CD4-positive, alpha-beta T cell treated with Interleukin-6 at 100 ng/mL for 8 hours (primary cell): Measurements from ENCODE around the gene PITPNM3.
A peak's percentile ranks its signal among the peaks of the same experiment; 100 is the strongest.
"Not testable (repeated sequence)": the region's sequence is repeated elsewhere in the genome, so short reads cannot be mapped to it uniquely, and the experiment has no call there.

Source experiments
- DNase-seq: peaks from one replicate; pipeline ENCODE4 v3.0.0-alpha.2; 2020; ENCODE audit warnings: mixed read lengths, low spot score

The PITPNM3 gene

DNA sequence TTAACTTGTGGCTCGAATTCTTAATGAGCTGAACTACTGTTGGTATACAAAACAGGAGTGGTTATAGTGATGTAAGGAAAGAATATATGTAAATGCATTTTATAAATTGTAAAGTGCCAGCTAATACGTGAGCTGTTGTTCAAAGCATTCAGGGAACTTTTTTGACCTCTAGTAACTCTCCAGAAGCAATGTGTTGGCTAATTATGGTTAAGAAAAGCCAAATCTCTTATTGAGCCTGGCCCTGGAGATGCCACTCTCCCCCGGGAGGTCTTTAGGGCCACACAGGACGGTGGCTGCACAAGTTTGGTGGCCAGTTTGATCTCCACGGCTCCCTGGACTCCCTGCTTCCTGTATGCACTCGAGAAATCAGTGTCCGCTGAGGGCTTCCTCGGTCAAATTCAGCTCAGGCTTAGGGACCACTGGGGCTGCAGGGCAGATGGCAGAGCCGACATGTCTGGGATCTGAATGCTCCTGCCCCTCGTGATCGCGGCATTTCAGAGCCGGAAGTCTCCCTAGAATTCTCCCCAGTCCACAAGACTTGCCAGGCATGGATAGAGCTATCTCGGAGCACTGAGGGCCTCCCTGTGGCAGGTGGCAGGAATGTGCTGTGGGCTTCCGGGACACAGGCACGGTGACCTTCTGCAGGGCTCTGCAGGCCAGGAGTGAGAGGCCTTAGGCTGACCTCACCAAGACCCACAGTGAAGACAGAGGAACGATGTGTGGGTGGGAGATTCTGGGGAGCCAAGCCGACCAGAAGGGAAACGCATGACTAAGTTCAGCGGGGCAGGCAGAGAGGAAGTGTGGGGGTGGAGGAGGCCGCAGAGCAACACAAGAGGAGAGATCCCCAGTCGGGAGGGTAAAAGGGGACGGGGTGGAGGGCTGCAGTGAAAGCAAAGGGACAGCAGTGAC lies 18.6 kb upstream of the PITPNM3 start:
- DNase-seq = peak; percentile 6

DNA sequence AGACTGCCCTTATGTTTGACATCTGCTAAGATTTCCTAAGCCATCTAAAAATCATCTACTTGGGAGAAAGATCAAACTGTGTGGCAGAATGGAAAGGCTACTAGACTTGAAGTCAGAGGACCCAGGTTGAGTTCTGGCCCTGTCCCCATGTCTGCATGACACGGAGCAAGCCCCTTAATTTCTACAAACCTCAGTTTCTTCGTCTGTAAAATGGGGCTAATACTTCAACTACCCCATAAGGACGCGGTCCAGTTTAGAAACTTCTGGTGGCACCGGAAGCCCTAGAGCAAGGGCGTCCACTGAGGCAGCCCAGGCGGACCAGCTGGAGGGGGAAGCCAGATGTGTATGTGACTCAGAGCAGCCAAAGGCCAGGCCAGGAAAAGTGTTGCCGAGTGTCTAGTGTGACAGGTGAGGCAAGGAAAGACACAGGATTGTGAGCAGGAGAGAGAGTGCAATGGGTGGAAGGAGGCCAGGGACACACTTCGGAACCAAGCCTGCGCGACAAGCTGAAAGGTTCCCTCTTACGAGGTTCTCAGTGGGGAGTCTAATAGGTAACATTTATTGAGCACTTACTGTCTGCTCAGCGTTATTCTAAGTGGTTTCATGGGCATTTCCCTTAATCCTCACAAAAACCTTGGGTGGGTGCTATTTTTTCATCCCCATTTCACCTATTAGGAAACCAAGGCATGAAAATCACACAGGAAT lies 17.8 kb upstream of the PITPNM3 start:
- DNase-seq = no peak

DNA sequence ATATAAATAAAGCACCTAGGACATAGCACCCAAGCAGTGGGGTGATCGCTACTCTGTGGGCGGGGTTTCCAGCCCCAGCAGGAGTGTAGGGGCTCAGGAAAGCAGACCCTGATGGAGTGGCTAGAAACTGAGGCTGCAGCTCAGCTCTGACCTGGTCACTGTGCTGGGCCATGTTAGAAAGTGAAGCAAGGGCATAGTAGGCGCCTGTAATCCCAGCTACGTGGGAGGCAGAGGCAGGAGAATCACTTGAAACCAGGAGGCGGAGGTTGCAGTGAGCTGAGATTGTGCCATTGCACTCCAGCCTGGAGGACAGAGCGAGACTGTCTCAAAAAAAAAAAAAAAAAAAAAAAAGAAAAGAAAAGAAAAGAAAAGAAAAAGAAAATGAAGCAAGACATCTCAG lies 17.1 kb upstream of the PITPNM3 start:
- not testable (repeated sequence) for DNase-seq

DNA sequence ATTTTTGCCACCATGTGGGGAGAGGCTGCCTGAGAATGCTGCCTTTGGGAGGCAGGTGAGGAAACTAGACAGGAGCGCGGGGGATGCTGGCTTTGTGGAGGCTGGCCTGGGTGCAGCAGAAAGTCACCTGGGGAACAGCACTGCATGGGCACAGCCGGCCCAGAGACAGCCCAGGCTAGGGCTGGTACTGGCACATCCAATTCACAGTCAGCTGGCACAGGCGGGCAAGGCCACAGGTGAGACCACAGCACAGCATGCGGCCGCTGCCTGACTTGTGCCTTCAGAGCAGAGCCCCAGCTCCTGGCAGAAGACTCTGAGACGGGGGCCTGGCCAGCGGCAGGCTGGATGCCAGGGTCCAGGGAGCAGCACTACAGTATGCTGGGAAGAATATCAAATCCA lies 16.6 kb upstream of the PITPNM3 start:
- DNase-seq = no peak

DNA sequence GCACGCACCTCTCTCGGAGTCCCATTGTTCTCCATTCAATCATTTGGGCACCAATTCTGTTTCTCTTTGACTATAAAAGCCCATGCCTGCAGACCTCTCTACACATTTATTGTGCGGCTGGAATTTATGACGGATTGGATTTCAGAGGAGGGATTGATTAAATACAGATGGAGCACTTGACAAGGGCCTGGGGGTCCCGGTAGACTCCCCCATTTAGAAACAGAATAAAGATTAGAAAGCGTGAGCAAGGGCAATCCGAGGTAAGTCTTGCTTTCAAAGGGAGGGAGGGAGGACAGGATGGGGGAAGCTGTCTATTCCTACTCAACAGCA lies 15.1 kb upstream of the PITPNM3 start:
- no peak for DNase-seq

DNA sequence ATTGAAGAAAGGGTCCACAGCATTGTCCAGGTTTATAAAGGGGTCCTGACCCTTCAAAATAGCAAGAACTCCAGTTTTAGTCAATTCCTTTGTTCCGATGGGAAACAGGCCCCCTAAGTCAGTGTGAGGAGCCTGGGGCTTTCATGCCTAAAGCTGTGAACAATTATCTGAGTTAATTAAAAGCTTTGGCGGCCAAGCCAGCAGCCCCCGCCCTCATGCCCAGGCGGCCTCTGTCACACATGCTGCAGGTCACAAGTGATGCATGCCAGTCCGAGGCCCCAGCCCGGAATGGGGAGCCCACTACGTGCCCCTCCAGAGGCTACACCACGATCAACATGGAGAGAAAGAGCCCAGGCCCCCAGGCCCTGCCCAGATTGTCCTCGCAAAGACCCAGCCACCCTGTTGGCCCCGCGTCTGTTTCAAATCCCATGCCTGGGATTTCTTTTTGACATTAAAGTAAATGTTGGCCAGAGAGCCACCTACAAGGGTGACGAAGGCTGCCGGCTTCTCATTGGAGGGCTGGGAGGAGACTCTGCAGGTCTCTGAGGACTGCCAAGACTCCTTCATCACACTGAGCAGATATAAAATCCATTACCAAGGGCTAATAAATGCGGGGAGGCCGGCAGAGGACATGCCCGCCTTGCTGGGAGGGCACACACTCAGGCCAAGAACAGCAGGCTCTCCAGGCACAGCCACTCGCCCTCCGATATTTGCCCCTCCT lies 14.5 kb upstream of the PITPNM3 start:
- no peak for DNase-seq

DNA sequence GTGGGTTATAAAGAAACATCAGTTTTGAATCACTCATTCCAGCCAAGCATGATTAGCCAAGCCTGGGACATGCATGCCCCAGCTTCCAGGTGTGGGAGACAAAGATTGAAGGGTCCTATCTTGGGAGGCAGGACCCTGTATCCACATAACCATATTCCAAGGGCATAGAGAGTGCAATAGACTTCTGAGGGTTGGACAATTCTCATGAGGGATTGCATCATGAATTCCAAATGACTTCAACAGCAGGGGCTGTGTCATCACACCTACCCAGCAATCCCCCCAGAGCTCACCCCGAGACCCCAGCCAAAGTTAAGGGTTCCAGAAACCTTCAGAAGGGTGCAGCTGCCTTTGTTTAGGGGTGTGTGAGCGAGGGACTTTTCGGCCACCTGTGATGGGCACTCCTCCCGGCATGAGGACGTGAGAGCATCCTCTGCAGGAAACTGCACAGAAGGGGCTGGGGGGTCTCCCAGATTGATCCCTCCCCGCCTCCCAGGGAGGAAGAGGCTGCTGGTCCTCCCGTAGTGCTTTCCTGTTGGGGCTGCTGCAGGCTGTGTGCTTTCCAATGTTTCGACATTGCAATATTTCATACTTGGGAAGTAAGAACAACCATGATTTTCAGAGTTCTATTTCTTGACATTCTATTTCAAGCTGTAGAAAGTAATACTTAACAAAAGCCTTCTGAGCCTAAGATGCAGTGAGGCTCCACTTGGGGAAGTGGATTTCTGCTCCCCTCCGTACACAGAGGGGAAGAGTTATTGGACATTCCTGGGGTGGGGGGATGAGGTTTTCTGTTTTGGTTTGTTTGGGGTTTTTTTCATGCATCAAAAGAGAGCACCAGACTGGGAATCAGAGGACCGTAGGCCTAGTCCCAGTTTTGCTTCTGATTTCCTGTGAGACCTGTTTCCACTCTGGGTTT lies 13.3 kb upstream of the PITPNM3 start:
- no peak for DNase-seq

DNA sequence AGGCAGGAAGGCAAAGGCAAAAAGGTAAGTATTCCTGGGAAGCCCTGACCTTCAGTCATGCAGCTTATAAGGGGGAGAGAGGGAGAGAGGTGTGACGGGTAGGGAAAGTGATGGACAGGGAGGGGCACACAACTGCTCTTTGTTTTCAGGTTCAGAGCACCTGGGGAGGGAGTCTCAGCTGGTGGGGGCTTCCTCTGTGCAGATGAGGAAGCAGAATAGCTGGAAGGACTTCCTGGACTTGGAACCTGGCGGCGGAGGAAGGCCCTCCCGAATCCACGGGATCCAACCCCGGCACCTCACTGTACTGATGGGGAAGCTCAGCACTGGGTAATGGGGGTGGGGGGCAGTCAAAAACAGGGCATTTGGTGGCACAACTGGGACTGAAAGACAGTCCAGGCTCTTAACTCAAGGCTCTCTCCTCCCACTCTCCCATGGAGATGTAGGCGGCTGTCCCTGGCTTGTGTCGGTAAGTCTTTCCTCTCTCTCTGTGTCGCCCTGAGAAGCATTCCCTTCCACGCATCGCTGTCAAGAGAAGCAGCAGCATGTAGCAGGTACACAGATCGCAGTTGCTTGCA lies 11.9 kb upstream of the PITPNM3 start:
- no peak for DNase-seq

DNA sequence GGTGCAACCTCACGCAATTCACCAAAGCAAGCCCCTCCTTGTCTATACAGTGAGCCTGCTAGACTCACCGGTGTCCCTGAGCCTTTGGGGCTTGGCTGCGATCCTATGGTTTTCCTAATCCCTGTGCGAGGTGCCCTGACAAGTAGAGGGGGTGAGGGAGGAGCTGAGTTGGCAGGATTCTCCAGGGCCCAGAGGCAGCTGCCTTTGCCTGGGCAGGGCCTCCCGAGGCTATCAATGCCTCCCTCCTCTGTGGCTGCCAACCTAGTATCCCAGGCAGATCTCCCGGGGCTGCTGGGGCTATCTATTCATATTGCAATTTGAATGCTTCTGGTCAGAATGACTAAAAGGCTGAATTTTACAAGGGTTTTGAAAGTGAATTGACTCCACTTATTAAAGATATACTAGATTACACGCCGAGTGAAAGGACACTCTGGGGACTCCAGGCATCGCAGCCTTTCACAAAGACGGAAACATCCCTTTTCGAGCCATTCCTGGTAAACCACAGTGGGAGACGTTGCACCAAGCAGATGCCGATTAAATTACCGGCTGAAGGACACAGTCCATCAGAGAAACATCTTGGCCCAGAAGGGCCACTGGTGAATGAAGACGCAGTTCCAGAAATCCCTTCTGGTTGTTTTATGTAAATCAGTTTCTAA lies 11.3 kb upstream of the PITPNM3 start:
- no peak for DNase-seq

DNA sequence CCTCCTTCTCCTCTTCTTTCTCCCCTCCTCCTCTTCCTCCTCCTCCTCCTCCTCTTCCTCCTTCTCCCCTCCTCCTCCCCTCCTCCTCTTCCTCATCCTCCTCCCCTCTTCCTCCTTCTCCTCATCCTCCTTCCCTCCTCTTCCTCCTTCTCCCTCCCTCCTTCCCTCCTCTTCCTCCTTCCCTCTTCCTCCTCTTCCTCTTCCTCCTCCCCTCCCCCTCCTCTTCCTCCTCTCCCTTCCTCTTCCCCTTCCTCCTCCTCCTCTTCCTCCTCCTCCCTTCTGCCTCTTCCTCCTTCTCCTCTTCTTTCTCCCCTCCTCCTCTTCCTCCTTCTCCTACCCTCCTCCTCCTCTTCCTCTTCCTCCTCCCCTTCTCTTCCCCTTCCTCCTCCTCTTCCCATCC lies 5.1 kb upstream of the PITPNM3 start:
- DNase-seq = no peak

DNA sequence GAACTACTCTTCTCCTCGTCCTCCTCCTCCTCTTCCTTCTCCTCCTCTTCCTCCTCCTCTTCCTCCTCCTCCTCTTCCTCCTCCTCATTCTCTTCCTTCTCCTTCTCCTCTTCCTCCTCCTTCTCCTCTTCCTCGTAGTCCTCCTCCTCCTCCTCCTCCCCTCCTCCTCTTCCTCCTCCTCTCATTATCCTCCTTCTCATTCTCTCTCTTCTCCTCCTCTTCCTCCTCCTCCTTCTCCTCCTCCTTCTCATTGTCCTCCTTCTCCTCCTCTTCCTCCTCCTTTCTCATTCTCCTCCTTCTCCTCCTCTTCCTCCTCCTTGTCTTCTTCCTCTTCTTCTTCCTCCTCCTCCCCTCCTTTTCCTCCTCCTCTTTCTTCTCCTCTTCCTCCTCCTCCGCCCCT lies 4.1 kb upstream of the PITPNM3 start:
- no peak for DNase-seq

DNA sequence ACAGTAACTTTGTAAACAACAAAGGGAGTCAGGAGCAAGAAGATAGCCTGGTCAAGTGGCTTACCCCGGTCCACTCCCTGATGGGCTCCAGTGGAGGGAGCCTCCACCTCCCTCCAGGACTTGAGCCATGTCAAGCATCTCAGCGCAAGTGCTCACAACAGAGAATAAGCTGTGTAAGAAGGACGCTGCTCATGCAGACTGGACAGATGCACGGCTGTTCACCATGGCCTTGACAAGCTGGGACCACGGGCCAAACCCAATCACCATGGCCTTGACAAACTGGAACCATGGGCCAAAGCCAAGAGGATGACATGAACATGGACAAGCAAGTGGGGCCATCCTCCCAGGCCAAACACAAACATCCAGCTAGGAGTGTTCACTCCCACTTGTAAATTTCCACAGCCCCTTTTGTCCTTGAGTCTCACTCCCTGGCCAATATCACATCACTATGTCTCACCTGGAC lies 3.4 kb upstream of the PITPNM3 start:
- DNase-seq = no peak

DNA sequence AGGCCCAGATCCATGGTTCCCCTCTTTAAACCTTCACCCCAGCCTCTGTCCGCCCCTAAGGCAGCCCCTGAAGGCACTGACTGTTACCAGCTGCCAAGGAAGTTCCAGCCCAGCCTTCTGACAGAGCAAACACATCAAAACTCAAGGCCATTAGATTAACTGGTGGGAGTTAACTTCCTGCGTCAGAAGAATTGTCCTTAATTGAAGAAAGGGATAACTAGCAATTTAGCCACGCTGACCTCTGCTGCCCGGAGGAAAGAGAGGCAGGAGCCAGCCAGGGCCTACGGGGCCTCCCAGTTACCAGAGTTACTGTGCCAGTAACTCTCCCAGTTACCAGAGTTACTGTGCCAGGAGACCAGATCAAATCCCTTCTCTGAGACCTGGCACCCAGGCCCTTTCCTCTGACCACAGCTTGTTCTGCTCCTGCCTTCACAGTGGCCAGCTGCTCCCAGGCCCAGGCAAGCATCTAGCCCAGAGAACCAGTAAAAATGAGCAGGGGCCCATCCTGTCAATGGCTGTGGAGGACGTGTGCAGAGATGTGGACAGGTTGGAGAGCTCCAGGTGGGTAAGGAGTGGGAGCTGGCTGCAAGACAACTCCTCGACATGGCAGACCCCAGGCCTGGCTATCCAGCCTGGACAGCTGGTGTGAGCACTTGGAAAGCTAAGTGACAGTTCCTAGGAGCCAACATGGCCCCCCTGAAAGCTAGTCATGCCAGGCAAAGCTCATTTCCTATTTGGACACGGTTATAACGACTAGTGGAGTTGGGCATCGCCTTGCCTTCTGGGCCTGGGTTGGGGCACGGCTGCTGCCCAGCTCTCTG lies 2.8 kb upstream of the PITPNM3 start:
- no peak for DNase-seq

DNA sequence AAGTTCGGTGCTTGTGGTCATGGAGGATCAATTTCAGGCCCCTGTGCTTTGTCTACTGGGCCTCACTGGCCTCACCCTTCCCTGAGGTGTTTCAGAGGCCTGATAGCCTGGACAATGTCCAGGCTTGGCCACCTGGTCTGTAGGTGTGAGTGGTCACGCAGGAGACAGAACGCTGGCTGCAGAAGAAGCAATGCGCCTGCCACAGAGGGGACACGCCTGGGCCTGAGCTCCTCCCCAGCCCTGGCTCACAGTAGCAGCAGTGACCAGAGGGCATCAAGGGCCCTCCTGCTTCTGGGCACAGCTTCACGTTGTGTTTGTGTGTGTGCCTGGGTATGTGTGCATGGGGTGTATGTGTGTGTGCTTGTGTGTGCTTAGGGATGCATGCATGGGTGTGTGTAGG lies 1.9 kb upstream of the PITPNM3 start:
- DNase-seq = no peak

DNA sequence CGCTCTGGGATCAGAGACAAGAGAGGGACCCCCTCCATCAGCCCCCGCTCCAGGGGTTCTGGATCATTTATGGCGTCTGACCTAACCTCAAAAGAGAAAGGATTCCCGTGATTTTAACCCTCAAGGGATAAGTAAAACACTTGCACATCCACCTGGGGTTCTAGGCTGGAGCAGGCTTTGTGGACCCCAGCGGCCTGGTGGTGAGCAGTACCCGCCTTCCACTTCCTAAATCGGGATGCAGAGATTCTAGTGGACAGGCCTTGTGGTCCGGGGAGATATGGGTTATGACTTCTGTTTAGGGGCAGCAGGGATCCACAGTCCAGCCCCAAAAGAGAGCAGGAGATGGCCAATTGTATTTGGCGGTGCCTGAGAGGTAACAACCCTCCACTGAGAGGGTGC lies 684 bp upstream of the PITPNM3 start:
- no peak for DNase-seq

DNA sequence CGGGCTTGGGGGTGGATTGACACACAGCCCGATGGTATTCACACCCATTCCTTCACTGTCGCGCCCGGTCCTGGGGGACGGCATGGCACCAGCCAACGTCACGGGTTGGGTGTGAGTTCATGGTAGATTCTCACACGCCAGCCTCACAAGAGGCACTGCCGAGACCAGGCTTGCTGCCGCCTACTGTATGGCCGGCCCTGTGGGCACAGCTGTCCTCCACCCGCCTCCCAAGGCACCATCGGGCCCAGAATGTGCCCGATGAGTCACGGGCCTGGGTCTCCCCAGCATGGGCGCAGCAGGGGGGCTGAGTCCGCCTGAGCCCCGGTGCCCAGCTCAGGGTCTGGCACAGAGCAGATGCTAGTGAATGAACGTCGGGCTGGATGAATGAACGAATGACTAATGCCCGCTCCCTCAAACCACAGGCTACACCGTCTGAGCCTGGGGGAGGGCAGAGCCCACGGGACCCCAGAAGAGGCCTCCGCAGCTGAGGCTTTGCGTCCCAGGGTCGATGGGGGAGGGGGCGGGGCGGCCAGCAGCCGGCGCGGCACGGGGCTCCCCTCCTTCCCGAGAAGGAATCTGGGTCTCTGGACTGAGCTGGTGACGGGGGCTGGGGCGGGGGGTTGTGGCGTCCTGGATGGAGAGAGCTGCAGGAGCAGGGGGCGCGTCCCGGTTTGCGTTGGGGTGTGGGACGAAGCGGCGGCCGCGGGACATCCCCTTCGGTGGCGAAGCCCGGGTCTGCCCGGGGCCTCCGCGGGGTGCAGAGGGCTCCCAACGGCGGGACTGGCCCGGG lies 829 bp downstream of the PITPNM3 start:
- no peak for DNase-seq

DNA sequence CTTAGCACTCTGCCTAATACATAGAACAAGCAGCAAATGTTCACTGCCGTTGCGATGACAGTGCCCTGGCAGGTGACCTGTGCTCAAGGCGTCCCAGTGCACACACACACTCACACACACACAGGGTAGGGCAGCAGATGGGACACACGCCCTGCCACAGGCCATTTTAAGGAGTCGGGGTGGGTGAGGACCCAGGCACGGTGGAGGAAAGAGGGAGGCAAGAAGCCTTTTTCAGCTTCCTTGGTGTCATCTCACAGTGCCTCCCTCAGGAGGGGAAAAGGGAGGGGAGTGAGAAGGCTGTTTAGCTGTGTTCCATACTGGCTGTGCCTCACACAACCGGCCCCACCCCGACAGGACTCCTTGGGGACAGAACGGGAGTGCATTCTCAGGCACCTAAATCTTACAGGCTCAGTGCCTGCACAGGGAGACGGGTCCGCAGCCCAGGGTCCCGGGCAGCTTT lies 1.5 kb downstream of the PITPNM3 start:
- DNase-seq = no peak

DNA sequence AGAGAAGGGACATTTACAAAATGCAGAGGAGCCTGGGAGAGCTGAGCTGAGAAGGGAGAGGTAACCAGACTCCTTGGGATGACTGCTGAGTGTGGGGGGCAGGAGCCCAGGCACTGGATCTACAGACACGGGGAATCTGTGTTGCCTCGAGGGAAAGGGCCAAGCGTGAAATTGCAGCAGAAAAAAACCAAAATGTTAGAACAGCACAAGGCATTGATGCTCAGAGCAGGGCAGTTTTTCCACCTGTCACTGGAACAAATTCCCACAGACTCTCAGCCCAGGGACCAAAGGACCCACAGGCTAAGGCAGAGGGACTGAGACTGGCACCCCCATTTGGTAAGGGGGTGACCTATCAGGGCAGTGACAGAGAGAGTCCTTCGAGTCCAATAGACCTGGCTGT lies 2.0 kb downstream of the PITPNM3 start:
- no peak for DNase-seq
